GM12873 (cell line): Measurements from ENCODE around the gene GSTA1.
A peak's percentile ranks its signal among the peaks of the same experiment; 100 is the strongest.

Source experiments
- CTCF ChIP-seq: IDR thresholded peaks from 2 replicates; pipeline ENCODE4 v1.5.1; 2012; ENCODE audit warnings: low read depth, mild to moderate bottlenecking, moderate library complexity, low read length, control low read depth; ENCODE audit not compliant: insufficient read depth; ENCODE audit errors: missing control alignments

Gene GSTA1

GRCh38 chr6:52834481-52834880, 30.9 kb upstream of the GSTA1 start:
- no peak for TF ChIP-seq CTCF

- TF ChIP-seq CTCF: no peak
Observed at GRCh38 chr6:52829046-52829817, 25.6 kb upstream of the GSTA1 start.

- no peak for TF ChIP-seq CTCF
Observed at GRCh38 chr6:52826513-52826912, 22.9 kb upstream of the GSTA1 start.

GRCh38 chr6:52821842-52822241, 18.2 kb upstream of the GSTA1 start:
- TF ChIP-seq CTCF: no peak

GRCh38 chr6:52820198-52820597, 16.6 kb upstream of the GSTA1 start:
- TF ChIP-seq CTCF: no peak

- peak; percentile 81 for TF ChIP-seq CTCF
Observed at GRCh38 chr6:52815167-52816092, 11.8 kb upstream of the GSTA1 start.

GRCh38 chr6:52808660-52809059, 5.0 kb upstream of the GSTA1 start:
- no peak for TF ChIP-seq CTCF
